ENCODE data around the gene COA7.

The COA7 gene

GRCh38 chr1:52669696-52670095, 28.5 kb downstream of the COA7 start:
- DNase-seq (ENCODE audit: low read depth in 2 of 2) = no peak

GRCh38 chr1:52668711-52669110, 29.4 kb downstream of the COA7 start:
- DNase-seq (ENCODE audit: low read depth in 2 of 2) = no peak

- DNase-seq (ENCODE audit: low read depth in 2 of 2) = no peak
These were observed 30.2 kb downstream of the COA7 start for GRCh38 chr1:52667984-52668383.

DNA sequence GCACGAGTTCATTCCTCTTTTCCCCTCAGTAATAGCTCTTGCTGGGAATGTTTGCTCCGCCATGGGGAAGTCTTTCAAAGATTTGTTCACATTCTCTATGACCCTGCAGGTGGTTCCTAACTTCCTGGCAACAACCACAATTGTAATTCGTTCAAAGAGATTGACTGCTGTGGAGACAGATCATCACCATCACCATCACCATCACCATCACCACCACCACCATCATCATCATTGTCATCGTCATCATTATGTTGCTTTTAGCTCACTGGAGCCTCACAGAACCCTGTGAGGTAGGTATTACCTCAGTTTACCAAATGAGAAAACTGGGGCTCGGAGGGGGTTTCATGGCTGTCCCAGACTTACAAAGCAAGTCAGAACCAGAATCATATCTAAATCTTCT, 30.9 kb downstream of the COA7 start:
- DNase-seq (ENCODE audit: low read depth in 2 of 2) = no peak

DNA sequence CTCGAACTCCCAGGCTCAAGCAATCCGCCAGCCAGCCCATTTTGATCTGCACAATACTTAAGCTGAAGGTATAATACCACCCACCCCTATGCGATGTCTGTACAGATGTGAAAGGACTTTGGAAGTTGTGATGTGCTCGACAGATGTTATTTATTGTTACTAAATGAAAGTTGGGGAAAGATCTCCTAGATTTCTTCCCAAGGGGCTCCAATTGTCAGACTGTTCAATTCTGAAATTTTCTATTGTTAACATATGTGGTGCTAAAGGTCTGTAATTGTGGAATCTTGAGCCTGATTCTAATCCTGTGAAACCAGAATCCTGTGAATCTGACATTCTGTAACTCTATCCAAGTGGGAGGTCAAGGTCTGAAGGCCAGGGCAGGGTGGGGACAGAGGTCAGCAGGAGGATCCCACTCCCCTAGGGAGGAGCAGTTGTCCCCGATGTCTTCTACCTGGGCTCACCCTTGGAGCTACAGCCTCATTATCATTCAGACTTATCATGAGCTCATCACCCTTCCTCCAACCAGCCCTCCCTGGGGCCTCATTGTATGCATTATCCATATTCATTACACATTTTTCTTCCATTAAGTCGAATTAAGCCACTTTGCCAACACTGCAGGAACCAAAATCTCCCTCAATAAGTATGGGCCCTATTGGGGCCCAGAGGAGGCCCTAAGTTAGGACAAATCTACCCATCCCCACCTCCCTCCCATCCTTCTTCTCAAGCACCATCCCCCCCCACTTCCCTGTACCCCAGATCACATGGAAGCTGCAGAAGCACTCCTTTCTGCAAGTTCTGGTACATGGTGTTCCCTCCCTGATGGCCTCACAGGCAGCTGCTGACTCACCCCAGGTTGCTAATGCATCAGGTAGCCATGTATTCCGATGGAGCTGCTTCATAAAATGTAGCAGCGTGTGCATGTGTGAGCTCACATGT, 32.9 kb downstream of the COA7 start:
- DNase-seq (ENCODE audit: low read depth in 2 of 2) = no peak

DNA sequence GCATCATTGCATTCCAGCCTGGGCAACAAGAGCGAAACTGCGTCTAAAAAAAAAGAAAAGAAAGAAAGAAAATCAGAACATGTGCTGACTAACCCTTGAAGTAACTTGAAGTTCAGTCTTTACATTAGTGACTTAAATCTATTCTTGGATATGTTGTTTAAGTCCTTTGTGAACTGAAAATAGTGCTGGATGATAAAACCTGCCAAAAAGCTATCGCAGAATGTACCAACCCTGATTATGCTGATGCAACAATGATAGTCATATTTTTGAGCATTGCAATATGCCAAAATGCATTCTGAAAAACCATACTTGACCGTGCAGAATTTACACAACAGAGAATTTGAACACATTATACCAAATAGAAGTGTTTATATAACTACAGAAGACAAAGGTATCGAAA, 34.4 kb downstream of the COA7 start:
- no peak for DNase-seq (ENCODE audit: low read depth in 2 of 2)

DNA sequence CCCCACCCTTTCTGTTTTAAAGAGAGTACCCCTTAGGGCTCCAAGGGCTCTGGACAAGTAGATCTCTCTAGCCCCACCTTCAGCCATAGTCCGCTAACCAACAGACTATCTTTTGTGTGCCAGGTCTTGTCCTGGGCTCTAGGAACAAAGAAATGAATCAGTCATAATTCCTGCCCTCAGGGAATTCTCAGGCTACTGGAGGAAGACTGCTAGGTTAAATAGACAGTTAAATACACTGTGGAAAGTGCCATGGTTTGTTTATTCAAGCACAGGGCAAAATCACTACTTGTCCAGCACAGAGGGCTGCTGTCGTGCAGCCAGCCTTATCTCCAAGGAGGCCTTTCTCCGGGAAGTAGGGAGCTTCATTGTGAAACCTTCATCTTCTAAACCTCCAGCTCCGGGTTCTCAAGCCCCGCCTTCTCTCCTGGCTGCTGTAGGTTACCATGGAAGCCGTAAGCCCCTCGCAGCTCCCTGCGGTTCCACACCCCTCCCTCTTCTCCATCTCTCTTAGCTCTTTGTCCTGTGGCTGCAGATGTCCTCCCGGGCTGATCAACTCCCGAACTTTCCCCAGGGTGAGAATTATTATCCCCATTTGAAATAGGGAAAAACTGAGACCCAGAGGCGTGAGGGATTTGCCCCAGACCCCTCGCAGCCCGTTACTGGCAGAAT, 35.4 kb downstream of the COA7 start:
- DNase-seq (ENCODE audit: low read depth in 2 of 2) = no peak

- no peak for DNase-seq (ENCODE audit: low read depth in 2 of 2)
These were observed 37.3 kb downstream of the COA7 start for GRCh38 chr1:52660807-52661206.

DNA sequence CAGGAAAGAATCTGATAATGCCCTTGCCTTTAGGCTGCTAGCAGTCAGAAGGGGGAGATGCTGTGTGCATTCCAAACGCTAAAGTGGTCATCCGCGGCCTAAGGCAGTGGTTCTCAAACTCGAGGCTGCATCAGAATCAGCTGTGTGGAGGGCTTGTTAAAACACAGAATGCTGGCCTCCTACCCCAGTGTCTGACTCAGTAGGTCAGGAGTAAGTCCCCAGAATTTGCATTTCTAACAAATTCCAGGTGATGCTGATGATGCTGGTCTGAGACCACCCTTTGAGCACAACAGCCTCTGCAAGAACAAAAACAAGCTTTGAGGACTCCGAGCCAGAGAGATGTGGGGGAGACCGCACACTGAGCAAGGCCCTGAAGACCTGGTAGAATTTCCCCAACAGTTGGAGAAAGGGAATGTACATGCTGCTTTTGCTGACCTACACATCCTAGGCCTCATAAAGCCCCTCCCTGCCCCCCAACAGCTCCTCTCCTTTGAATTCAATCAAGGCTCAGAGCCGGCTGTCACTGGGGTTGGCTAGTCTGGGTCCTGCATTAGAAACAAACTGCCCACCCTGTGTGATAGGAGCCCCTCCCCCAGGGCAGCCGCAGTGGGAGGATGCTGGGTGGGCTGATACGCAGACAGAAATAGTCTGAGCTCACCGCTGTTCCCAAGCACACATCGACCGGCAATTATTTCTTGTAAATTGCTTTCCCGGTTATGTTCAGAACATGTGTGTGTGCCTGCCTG, 38.1 kb downstream of the COA7 start:
- no peak for DNase-seq (ENCODE audit: low read depth in 2 of 2)

- no peak for DNase-seq (ENCODE audit: low read depth in 2 of 2)
These were observed 38.8 kb downstream of the COA7 start for GRCh38 chr1:52659356-52659755.

- DNase-seq (ENCODE audit: low read depth in 2 of 2) = no peak
These were observed 39.4 kb downstream of the COA7 start for GRCh38 chr1:52658795-52659194.

DNA sequence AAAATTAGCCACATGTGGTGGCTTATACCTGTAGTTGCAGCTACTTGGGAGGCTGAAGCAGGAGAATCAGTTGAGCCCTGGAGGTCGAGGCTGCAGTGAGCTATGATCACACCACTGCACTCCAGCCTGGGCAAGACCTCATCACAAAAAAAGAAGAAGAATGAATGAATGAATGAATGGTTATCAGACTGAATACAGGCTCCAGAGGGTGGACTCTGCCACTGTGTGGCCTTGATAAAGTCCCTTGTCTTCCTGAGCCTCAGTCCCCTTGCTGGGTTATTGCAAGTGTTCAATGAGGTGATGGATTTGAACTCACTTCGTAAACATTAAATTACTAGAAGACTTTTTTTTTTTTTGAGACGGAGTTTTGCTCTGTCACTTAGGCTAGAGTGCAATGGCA, 40.4 kb downstream of the COA7 start:
- no peak for DNase-seq (ENCODE audit: low read depth in 2 of 2)

DNA sequence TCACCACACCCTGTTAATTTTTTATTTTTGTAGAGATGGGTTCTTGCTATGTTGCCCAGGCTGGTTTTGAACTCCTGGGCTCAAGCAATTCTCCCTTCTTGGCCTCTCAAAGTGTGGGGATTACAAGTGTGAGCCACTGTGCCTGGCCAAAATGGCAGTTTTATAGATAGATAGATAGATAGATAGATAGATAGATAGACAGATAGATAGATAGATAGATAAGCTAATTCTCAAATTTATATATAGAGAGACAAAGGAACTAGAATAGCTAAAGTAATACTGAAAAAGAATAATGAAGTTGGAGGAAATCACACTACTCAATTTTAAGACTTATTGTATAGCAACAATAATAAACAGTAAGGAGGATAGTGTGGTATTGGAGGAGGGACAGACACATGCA, 44.1 kb downstream of the COA7 start:
- DNase-seq (ENCODE audit: low read depth in 2 of 2) = no peak

GRCh38 chr1:52653207-52653849, 44.8 kb downstream of the COA7 start:
- no peak for DNase-seq (ENCODE audit: low read depth in 2 of 2)

- DNase-seq (ENCODE audit: low read depth in 2 of 2) = no peak
These were observed 46.2 kb downstream of the COA7 start for GRCh38 chr1:52651904-52652303.

- no peak for DNase-seq (ENCODE audit: low read depth in 2 of 2)
These were observed 52.9 kb downstream of the COA7 start for GRCh38 chr1:52645261-52645660.

DNA sequence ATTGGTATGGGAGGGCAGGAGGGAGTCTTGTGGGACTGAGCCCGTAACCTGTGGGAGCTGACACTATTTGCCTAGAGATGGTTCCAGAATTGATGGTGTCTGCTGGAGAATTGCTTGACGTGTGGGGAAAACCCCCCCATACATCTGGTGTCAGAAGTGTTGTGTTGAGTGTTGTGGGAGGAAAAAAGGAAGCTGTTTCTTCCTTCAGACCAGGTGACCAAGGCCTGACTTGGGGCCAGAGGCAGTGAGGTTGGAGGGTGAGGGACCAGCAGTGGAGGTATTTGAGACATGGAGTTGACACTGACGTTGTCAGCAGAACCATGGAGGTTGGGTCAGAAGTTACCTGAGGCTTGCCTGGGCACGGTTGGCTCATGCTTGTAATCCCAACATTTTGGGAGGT, 56.8 kb downstream of the COA7 start:
- no peak for DNase-seq (ENCODE audit: low read depth in 2 of 2)

DNA sequence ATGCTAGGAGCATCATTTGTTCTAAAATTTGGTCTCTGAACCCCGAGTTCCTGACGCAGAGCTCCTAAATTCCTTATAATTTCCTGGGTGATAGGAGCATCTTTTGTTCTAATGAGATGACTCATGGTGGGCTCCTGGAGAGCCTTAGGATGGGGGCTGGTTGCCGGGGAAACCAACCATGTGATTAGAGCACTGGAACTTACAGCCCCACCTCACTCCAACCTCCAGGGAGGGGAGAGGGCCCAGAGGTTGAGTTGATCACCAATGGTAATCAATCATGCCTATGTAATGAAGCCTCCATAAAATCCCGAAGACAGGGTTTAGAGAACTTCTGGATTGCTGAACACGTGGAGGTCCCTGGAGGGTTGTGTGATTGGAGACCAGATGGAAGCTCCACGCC, 57.5 kb downstream of the COA7 start:
- DNase-seq (ENCODE audit: low read depth in 2 of 2) = no peak

DNA sequence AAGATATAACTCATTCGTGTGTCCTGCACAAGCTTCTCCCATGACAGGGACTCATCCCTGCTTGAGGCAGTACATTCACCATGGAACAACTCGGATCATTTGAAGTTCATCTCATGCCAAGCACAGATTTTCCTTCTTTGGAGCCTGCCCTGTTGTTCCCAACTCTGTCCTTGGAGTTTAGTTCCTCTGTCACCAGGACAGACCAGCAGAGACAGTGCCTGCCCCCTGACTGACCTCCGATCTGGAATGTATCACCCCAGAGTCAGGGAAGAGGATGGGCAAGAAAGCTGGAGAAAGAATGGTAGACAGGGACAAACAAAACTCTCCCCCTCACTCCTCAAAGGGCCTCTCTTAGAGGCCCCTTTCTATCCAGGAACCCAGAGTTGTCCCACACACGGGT, 60.2 kb downstream of the COA7 start:
- DNase-seq (ENCODE audit: low read depth in 2 of 2) = no peak

DNA sequence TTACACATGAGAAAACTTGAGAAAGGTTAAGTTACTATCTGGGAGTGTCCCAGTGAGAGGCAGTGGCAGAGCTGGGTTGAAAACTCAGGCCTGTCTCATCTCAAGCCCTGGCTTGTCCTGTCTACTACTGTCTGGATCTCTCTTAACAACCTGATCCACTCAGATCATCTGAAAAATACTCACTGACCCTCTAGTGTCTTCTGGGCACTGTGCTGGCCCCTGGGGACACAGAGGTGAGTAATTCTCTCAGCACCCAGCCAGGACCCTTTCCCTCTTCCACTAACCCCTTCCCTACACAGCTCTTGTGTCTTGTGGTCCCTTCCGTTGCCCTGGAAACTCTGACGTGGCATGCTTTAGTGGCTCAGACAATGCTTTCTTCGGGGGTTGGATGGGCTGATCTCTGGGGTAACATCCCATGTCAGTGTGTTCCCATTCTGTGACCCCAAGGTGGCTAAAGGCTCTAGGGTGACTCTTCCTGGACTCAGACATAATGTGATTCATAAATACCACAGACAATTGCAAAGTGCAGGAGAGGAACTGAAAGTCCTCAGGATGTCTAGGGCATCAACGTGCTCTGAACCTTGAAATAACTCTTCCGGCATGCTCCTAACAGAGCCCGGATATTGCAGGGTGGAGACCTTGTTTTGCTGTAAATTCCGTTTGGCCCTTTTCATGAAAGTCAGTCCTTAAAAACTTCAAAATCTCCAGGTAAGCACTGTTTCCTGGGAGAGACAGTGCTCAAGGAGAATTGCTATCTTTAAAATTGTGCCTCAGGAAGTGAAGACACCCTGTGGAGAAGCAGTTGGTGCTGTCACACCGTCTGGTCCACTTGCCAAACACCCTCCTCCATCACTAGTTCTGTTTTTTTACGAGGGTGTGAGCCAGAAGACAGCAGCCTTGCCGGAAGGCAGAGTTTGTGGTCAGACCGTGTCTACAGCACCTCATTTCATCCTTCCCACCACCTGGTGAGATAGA, 61.1 kb downstream of the COA7 start:
- peak in 1 of 2 donors; percentile 47 for DNase-seq (ENCODE audit: low read depth in 2 of 2)

Measured in activated CD4-positive, alpha-beta T cell treated with anti-CD3 and anti-CD28 coated beads for 24 hours (primary cell).